Activated CD4-positive, alpha-beta T cell treated with anti-CD3 and anti-CD28 coated beads, Interleukin-2, amount 10 ng/mL, durations not matched to agents 7 days and 5 days (primary cell): ENCODE data around the gene PPP1R12B. TPM values are rescaled to one million over a fixed set of nuclear protein-coding genes. Genes with fewer than 3 reads are reported as not detected.
"Not testable (repeated sequence)": the region's sequence is repeated elsewhere in the genome, so short reads cannot be mapped to it uniquely, and the experiment has no call there.

ENCODE experiments used
- CTCF ChIA-PET: fragments of 350-600 bp; sonication (Branson Sonifier 250); formaldehyde crosslinking; loops from one replicate; lab custom pipeline; 2021; ENCODE audit warnings: antibody characterized with exemption; lab: Charles Lee
- POLR2A ChIA-PET: fragments of 350-600 bp; sonication (Branson Sonifier 250); formaldehyde crosslinking; loops from one replicate; lab custom pipeline; 2021; ENCODE audit warnings: antibody characterized with exemption; lab: Charles Lee
- DNase-seq: peaks from one replicate; pipeline ENCODE4 v3.0.0-alpha.2; 2020
- H3K27ac Mint-ChIP-seq: one replicate; pipeline ENCODE4 v1.8.0; 2021; ENCODE audit warnings: mild to moderate bottlenecking, moderate library complexity, mixed read lengths
- H3K27me3 Mint-ChIP-seq: one replicate; pipeline ENCODE4 v1.8.0; 2021; ENCODE audit warnings: mixed read lengths
- H3K36me3 Mint-ChIP-seq: one replicate; pipeline ENCODE4 v1.8.0; 2021; ENCODE audit warnings: low read depth, mixed read lengths
- H3K4me1 Mint-ChIP-seq: one replicate; pipeline ENCODE4 v1.8.0; 2021; ENCODE audit warnings: mixed read lengths
- H3K4me3 Mint-ChIP-seq: one replicate; pipeline ENCODE4 v1.8.0; 2021; ENCODE audit warnings: mild to moderate bottlenecking, moderate library complexity, mixed read lengths
- H3K9me3 Mint-ChIP-seq: one replicate; pipeline ENCODE4 v1.8.0; 2021; ENCODE audit warnings: mixed read lengths
- total RNA-seq, 2 experiments: library from RNA; stranded (reverse); gene quantifications; one replicate each; pipeline ENCODE4 v1.2.3, GENCODE V29; 2021

PPP1R12B gene
- total RNA-seq, 2 experiments from 2014 or later, result 20.2 to 25.0 TPM

- ChIA-PET CTCF (no interaction called here), POLR2A (no interaction called here)
- Mint-ChIP-seq H3K4me3 (no peak overlapping the region), H3K27ac (no peak overlapping the region), H3K36me3 (peaks cover 7% of the 10 kb centered on the region), H3K4me1 (no peaks in the 10 kb centered on the region), H3K27me3 (no peaks in the 10 kb centered on the region), H3K9me3 (no peaks in the 10 kb centered on the region)
- DNase-seq, result no peak
These were observed 150.0 kb downstream of the PPP1R12B start for GRCh38 chr1:202498542-202498941.

GRCh38 chr1:202499997-202500396, 151.5 kb downstream of the PPP1R12B start:
- H3K4me1 Mint-ChIP-seq, H3K4me3 Mint-ChIP-seq, DNase-seq, H3K36me3 Mint-ChIP-seq, H3K9me3 Mint-ChIP-seq, POLR2A ChIA-PET, CTCF ChIA-PET, H3K27me3 Mint-ChIP-seq, H3K27ac Mint-ChIP-seq: not testable (repeated sequence)

- H3K27me3 Mint-ChIP-seq, result no peaks in the 10 kb centered on the region
- no peaks in the 10 kb centered on the region for H3K4me1 Mint-ChIP-seq
- H3K27ac Mint-ChIP-seq, result no peak overlapping the region
- POLR2A ChIA-PET, result no interaction called here
- H3K9me3 Mint-ChIP-seq, result no peaks in the 10 kb centered on the region
- CTCF ChIA-PET, result no interaction called here
- no peak for DNase-seq
- H3K36me3 Mint-ChIP-seq, result peaks cover 1% of the 10 kb centered on the region
- H3K4me3 Mint-ChIP-seq, result no peak overlapping the region
These were observed 152.8 kb downstream of the PPP1R12B start for GRCh38 chr1:202501281-202501680.

GRCh38 chr1:202505356-202505755, 156.9 kb downstream of the PPP1R12B start:
- H3K27me3 Mint-ChIP-seq, result no peaks in the 10 kb centered on the region
- no peaks in the 10 kb centered on the region for H3K9me3 Mint-ChIP-seq
- peaks cover 1% of the 10 kb centered on the region for H3K36me3 Mint-ChIP-seq
- ChIA-PET CTCF (no interaction called here), POLR2A (no interaction called here)
- no peak overlapping the region for H3K4me3 Mint-ChIP-seq
- H3K4me1 Mint-ChIP-seq, result no peaks in the 10 kb centered on the region
- no peak overlapping the region for H3K27ac Mint-ChIP-seq
- DNase-seq, result no peak

GRCh38 chr1:202505880-202506575, 157.5 kb downstream of the PPP1R12B start:
- H3K36me3 Mint-ChIP-seq, H3K4me3 Mint-ChIP-seq, H3K9me3 Mint-ChIP-seq, POLR2A ChIA-PET, H3K4me1 Mint-ChIP-seq, H3K27ac Mint-ChIP-seq, H3K27me3 Mint-ChIP-seq, DNase-seq: not testable (repeated sequence)
- CTCF ChIA-PET, result interaction anchor here (0.6 kb wide), 1 partner anchor 186 kb away, joined by 4 read pairs; no protein-coding TSS in a partner anchor

- H3K27ac Mint-ChIP-seq, H3K4me1 Mint-ChIP-seq, H3K27me3 Mint-ChIP-seq, H3K9me3 Mint-ChIP-seq, POLR2A ChIA-PET, DNase-seq, CTCF ChIA-PET, H3K4me3 Mint-ChIP-seq, H3K36me3 Mint-ChIP-seq: not testable (repeated sequence)
These were observed 160.4 kb downstream of the PPP1R12B start for GRCh38 chr1:202508863-202509262.

GRCh38 chr1:202513875-202514274, 165.4 kb downstream of the PPP1R12B start:
- H3K4me1 Mint-ChIP-seq, POLR2A ChIA-PET, H3K27ac Mint-ChIP-seq, H3K9me3 Mint-ChIP-seq, H3K4me3 Mint-ChIP-seq, H3K36me3 Mint-ChIP-seq, H3K27me3 Mint-ChIP-seq, CTCF ChIA-PET, DNase-seq: not testable (repeated sequence)

- no peak for DNase-seq
- ChIA-PET POLR2A (no interaction called here), CTCF (no interaction called here)
- no peak overlapping the region for H3K4me3 Mint-ChIP-seq
- H3K27me3 Mint-ChIP-seq, result no peaks in the 10 kb centered on the region
- H3K36me3 Mint-ChIP-seq, result no peaks in the 10 kb centered on the region
- no peak overlapping the region for H3K27ac Mint-ChIP-seq
- H3K4me1 Mint-ChIP-seq, result peaks cover 6% of the 10 kb centered on the region
- H3K9me3 Mint-ChIP-seq, result no peaks in the 10 kb centered on the region
These were observed 168.0 kb downstream of the PPP1R12B start for GRCh38 chr1:202516434-202516877.

- H3K4me3 Mint-ChIP-seq, H3K27me3 Mint-ChIP-seq, H3K36me3 Mint-ChIP-seq, H3K27ac Mint-ChIP-seq, POLR2A ChIA-PET, H3K4me1 Mint-ChIP-seq, H3K9me3 Mint-ChIP-seq, DNase-seq: not testable (repeated sequence)
- CTCF ChIA-PET, result interaction anchor here (0.6 kb wide), 1 partner anchor 341 kb away, joined by 3 read pairs; no protein-coding TSS in a partner anchor
These were observed 168.6 kb downstream of the PPP1R12B start for GRCh38 chr1:202517146-202517545.

- H3K27ac Mint-ChIP-seq, POLR2A ChIA-PET: not testable (repeated sequence)
These were observed 169.7 kb downstream of the PPP1R12B start for GRCh38 chr1:202518180-202518579.

GRCh38 chr1:202518905-202519304, 170.4 kb downstream of the PPP1R12B start:
- DNase-seq, H3K4me1 Mint-ChIP-seq, H3K27ac Mint-ChIP-seq, H3K4me3 Mint-ChIP-seq, H3K27me3 Mint-ChIP-seq, H3K9me3 Mint-ChIP-seq, POLR2A ChIA-PET, H3K36me3 Mint-ChIP-seq: not testable (repeated sequence)
- CTCF ChIA-PET, result interaction anchor here (0.7 kb wide), 1 partner anchor 316 kb away, joined by 3 read pairs; no protein-coding TSS in a partner anchor

More at GRCh38 chr1:202518180-202518579, 169.7 kb downstream of the PPP1R12B start:
- not testable (repeated sequence) for H3K9me3 Mint-ChIP-seq, H3K27me3 Mint-ChIP-seq, DNase-seq, H3K36me3 Mint-ChIP-seq, H3K4me1 Mint-ChIP-seq, H3K4me3 Mint-ChIP-seq
- CTCF ChIA-PET, result interaction anchor here (0.5 kb wide), 1 partner anchor 44 kb away, joined by 3 read pairs; no protein-coding TSS in a partner anchor

GRCh38 chr1:202520129-202520856, 171.8 kb downstream of the PPP1R12B start:
- POLR2A ChIA-PET, result interaction anchor here (0.6 kb wide), 1 partner anchor 76 kb away, joined by 3 read pairs; no protein-coding TSS in a partner anchor
- H3K36me3 Mint-ChIP-seq, H3K4me1 Mint-ChIP-seq, H3K27me3 Mint-ChIP-seq, H3K9me3 Mint-ChIP-seq, DNase-seq, H3K4me3 Mint-ChIP-seq, H3K27ac Mint-ChIP-seq, CTCF ChIA-PET: not testable (repeated sequence)

- H3K36me3 Mint-ChIP-seq, H3K9me3 Mint-ChIP-seq, H3K27me3 Mint-ChIP-seq, H3K27ac Mint-ChIP-seq, H3K4me3 Mint-ChIP-seq, CTCF ChIA-PET, POLR2A ChIA-PET, H3K4me1 Mint-ChIP-seq, DNase-seq: not testable (repeated sequence)
These were observed 172.3 kb downstream of the PPP1R12B start for GRCh38 chr1:202520857-202521216.
